Measurements from ENCODE around the gene SLC39A13. TPM values are rescaled to one million over a fixed set of nuclear protein-coding genes. Genes with fewer than 3 reads are reported as not detected.

SLC39A13 gene
- total and polyA plus RNA-seq, 2 of the 13 experiments (the other 11 are each of a cell fraction or from before 2014, with no cell fraction given) = 15.3 to 30.5 TPM

DNA sequence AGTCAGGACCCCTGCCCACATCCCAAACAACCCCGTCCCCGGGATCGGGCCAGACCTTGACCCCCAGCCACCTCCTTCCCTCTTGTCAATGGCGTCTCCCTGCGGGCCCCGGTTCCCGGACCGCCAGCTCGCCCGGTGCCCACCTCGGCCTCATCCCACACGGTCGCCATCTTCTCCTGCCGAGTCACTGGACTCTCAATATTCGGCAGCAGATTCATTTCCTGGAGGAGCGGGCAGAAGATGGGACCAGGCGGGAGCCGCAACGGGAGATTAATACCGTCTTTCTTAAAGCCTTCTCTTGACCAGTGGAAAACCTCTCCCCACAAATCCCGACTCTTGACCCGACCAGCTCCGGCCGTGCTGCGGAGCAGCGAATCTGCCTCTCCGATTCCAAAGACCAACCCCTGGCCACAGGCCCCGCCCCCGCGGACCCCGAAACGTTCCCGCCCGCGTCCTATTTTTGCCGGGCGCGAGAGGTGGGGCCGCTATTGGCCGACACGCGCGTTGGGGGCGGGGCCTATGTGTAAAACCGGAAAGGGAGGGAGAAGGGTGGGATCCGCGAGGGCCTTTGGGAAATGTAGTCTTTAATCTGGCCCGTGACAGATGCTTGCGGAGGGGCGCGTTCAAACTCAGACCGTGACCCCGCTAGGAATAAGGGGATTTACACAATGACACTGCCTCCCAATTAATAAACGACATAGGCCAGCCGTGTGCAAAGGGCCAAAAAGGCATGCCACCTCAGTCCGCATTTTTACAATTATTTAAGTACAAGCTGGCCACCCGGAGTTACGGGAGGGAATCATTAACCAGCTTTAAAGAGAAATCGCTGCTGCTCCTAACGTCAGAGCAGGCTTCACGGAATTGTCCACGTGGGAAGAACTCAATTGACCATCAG lies 17.9 kb downstream of the SLC39A13 start, which contains the start of gene PSMC3 (continued):
- TF ChIP-seq HNRNPUL1 (IDR thresholded peaks at IDR 0.05; ENCODE audit: low read depth, low read length) = no peak
- TF ChIP-seq, protein P1, sequence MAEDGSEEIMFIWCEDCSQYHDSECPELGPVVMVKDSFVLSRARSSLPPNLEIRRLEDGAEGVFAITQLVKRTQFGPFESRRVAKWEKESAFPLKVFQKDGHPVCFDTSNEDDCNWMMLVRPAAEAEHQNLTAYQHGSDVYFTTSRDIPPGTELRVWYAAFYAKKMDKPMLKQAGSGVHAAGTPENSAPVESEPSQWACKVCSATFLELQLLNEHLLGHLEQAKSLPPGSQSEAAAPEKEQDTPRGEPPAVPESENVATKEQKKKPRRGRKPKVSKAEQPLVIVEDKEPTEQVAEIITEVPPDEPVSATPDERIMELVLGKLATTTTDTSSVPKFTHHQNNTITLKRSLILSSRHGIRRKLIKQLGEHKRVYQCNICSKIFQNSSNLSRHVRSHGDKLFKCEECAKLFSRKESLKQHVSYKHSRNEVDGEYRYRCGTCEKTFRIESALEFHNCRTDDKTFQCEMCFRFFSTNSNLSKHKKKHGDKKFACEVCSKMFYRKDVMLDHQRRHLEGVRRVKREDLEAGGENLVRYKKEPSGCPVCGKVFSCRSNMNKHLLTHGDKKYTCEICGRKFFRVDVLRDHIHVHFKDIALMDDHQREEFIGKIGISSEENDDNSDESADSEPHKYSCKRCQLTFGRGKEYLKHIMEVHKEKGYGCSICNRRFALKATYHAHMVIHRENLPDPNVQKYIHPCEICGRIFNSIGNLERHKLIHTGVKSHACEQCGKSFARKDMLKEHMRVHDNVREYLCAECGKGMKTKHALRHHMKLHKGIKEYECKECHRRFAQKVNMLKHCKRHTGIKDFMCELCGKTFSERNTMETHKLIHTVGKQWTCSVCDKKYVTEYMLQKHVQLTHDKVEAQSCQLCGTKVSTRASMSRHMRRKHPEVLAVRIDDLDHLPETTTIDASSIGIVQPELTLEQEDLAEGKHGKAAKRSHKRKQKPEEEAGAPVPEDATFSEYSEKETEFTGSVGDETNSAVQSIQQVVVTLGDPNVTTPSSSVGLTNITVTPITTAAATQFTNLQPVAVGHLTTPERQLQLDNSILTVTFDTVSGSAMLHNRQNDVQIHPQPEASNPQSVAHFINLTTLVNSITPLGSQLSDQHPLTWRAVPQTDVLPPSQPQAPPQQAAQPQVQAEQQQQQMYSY (CRISPR knock-in tag; IDR thresholded peaks at IDR 0.05) = no peak
- no peak; the same call in 1 of the 2 replicates for TF ChIP-seq PRMT3 (CRISPR knock-in tag; IDR thresholded peaks at IDR 0.05; ENCODE audit: borderline replicate concordance, low read depth)
- no peak for TF ChIP-seq EHMT2 (IDR thresholded peaks at IDR 0.05; ENCODE audit: borderline replicate concordance, low read depth, low read length)
- TF ChIP-seq ARNTL (CRISPR knock-in tag; IDR thresholded peaks at IDR 0.05) = peak; percentile 76; the same call in 1 of the 2 replicates
- TF ChIP-seq TAF1 (CRISPR knock-in tag; IDR thresholded peaks at IDR 0.05) = peak; percentile 92
- TF ChIP-seq ZNF772 (CRISPR knock-in tag; IDR thresholded peaks at IDR 0.05) = no peak
- TF ChIP-seq, protein P2, sequence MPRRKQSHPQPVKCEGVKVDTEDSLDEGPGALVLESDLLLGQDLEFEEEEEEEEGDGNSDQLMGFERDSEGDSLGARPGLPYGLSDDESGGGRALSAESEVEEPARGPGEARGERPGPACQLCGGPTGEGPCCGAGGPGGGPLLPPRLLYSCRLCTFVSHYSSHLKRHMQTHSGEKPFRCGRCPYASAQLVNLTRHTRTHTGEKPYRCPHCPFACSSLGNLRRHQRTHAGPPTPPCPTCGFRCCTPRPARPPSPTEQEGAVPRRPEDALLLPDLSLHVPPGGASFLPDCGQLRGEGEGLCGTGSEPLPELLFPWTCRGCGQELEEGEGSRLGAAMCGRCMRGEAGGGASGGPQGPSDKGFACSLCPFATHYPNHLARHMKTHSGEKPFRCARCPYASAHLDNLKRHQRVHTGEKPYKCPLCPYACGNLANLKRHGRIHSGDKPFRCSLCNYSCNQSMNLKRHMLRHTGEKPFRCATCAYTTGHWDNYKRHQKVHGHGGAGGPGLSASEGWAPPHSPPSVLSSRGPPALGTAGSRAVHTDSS (CRISPR knock-in tag; conservative IDR thresholded peaks at IDR 0.05) = no peak
- 0 out of 2 replicates have a peak, but pooled peaks have one; percentile 39 for TF ChIP-seq KLF9 (CRISPR knock-in tag; IDR thresholded peaks at IDR 0.05; ENCODE audit: low read depth)
- TF ChIP-seq, protein P3, sequence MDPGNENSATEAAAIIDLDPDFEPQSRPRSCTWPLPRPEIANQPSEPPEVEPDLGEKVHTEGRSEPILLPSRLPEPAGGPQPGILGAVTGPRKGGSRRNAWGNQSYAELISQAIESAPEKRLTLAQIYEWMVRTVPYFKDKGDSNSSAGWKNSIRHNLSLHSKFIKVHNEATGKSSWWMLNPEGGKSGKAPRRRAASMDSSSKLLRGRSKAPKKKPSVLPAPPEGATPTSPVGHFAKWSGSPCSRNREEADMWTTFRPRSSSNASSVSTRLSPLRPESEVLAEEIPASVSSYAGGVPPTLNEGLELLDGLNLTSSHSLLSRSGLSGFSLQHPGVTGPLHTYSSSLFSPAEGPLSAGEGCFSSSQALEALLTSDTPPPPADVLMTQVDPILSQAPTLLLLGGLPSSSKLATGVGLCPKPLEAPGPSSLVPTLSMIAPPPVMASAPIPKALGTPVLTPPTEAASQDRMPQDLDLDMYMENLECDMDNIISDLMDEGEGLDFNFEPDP (CRISPR knock-in tag; conservative IDR thresholded peaks at IDR 0.05) = no peak
- TF ChIP-seq ZNF121 (CRISPR knock-in tag; IDR thresholded peaks at IDR 0.05) = no peak
- no peak for TF ChIP-seq ZNF879 (CRISPR knock-in tag; IDR thresholded peaks at IDR 0.05)
- no peak for TF ChIP-seq SMC3 (IDR thresholded peaks at IDR 0.05; ENCODE audit: low read length)
- no peak for TF ChIP-seq ZNF670 (CRISPR knock-in tag; IDR thresholded peaks at IDR 0.05; ENCODE audit: borderline replicate concordance)
- no peak for TF ChIP-seq ZNF326 (CRISPR knock-in tag; IDR thresholded peaks at IDR 0.05; ENCODE audit: borderline replicate concordance)
- TF ChIP-seq, protein P4, sequence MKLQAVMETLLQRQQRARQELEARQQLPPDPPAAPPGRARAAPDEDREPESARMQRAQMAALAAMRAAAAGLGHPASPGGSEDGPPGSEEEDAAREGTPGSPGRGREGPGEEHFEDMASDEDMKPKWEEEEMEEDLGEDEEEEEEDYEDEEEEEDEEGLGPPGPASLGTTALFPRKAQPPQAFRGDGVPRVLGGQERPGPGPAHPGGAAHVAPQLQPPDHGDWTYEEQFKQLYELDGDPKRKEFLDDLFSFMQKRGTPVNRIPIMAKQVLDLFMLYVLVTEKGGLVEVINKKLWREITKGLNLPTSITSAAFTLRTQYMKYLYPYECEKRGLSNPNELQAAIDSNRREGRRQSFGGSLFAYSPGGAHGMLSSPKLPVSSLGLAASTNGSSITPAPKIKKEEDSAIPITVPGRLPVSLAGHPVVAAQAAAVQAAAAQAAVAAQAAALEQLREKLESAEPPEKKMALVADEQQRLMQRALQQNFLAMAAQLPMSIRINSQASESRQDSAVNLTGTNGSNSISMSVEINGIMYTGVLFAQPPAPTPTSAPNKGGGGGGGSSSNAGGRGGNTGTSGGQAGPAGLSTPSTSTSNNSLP (IDR thresholded peaks at IDR 0.05; ENCODE audit: low read depth, low read length) = peak; percentile 15; the same call in 1 of the 2 replicates
- TF ChIP-seq, protein P5, sequence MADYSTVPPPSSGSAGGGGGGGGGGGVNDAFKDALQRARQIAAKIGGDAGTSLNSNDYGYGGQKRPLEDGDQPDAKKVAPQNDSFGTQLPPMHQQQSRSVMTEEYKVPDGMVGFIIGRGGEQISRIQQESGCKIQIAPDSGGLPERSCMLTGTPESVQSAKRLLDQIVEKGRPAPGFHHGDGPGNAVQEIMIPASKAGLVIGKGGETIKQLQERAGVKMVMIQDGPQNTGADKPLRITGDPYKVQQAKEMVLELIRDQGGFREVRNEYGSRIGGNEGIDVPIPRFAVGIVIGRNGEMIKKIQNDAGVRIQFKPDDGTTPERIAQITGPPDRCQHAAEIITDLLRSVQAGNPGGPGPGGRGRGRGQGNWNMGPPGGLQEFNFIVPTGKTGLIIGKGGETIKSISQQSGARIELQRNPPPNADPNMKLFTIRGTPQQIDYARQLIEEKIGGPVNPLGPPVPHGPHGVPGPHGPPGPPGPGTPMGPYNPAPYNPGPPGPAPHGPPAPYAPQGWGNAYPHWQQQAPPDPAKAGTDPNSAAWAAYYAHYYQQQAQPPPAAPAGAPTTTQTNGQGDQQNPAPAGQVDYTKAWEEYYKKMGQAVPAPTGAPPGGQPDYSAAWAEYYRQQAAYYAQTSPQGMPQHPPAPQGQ (CRISPR knock-in tag; IDR thresholded peaks at IDR 0.05; ENCODE audit: borderline replicate concordance) = no peak
- peak; percentile 89 for TF ChIP-seq POLR2G (IDR thresholded peaks at IDR 0.05; ENCODE audit: low read depth, low read length)
